Myocyte (in vitro differentiated cells): ENCODE results near the gene GHRH. TPM values are rescaled to one million over a fixed set of nuclear protein-coding genes. Genes with fewer than 3 reads are reported as not detected.

ENCODE experiments used
- DNase-seq: peaks from one replicate; pipeline ENCODE4 v3.0.0-alpha.2; 2012; ENCODE audit warnings: low read depth
- total RNA-seq: library from RNA; depleted of rRNA; stranded (reverse); fragments of >200 nt; gene quantifications from 2 replicates; pipeline ENCODE4 v1.2.3, GENCODE V29; 2014

GHRH gene
- total RNA-seq, 1 donor from 2014 or later = not detected

DNA sequence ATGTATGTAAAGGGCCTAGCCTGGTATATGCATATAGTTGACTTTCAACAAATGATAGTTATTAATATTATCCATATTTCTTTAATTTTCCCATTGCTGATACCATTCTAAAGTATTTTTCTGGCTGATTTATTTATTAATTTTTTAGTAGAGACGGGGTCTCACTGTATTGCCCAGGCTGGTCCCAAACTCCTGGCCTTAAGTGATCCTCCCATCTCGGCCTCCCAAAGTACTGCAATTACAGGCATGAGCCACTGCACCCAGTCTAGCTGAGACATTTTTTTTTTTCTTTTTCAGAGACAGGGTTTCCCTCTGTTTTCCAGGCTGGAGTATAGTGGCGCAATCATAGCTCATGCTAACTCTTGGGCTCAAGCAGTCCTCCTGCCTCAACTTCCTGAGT, 52.4 kb downstream of the GHRH start:
- no peak for DNase-seq

DNA sequence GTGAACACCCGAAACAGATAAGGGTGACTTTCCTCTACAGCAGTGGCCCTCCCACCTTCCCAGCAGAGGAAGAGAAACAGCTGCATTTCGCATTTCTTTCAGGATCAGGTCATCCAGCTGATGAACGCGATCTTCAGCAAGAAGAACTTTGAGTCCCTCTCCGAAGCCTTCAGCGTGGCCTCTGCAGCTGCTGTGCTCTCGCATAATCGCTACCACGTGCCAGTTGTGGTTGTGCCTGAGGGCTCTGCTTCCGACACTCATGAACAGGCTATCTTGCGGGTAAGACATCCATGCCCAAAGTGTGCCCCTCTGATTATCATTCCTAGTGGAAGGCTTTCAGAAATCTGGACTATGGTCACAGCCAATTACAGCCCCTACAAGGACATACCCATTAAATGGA, 54.4 kb downstream of the GHRH start:
- DNase-seq = peak; percentile 82

DNA sequence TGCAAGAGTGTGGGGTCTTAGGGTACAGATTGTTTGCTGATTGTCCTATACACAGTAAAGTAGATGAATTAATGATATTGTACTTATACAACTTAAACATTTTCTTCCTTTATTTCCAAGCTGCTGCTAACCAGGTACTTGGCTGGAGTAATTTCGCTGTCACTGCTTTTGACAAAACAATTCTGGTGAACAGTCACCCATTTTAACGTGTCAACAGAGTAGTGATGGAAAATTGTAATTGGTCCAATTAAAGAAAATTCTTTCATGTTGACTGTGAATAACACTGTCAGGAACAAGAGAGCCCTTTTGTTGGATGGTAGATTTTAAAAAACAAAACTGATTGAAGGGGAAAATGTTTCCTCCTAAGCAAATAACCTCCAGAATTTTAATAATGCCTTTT, 55.8 kb downstream of the GHRH start:
- DNase-seq = no peak

DNA sequence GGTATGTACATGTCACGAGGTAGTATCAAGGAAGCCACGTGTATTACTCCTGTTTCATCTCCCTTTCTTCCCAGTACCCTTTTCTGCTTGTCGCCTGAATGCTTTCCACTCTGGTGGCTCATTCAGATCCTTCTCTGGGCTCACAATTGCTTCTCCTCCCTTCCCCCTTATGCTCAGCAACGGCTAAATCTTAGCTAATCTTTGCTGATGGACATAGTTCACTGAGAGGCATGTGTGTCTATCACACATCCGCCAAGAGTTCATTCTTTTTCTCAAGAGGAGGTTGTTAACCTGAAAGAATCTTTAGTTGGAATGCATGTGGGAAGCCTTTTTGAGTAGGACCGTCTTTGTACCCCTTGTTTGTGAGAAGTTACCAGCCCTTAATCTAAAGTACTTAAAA, 56.5 kb downstream of the GHRH start:
- no peak for DNase-seq

DNA sequence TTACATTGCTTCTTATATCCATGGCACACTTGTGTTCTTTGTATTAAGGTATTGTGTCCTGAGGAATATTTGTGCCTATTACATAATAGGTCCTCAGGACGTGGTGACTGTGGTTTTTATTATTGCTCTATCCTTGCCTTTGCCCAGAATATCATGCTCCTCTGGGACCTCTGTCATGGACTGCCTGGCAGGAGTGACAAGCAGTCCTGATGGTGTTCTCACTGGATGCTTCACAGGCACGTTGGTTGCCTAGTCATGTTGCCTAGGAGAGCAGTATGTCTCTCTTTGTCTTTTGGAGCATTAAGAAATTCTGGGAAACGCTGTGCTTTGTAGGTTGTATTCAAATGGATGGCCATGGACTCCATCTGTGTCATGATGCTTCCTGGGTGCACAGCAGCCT, 57.6 kb downstream of the GHRH start:
- DNase-seq = no peak

DNA sequence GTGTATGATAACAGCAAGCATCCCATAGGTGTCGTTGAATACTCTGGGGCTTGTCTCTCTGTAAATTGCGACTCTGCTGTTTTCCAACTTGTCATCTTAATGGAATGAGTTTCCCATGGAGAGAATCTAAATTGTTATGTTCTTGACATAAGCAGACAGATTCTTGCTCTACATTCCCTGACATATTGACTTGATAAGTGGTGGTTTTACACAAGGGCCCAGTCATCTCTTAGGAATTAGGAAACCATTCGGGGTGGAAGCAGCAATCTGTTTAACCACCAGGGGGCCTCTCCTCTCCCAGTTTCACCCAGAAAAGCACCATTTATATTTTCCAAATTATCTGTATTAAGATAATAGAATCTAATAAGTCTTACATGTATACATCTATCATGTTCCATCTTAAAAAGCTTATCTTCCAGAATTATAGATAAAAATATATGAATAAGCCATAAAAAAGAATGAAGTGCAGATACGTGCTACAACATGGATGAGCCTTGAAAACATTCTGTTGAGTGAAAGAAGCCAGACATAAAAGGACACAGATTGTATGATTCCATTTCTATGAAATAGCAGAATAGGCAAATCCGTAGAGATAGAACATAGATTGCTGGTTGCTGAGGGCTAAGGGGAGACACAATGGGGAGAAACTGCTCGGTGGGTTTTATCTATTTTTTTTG, 59.2 kb downstream of the GHRH start:
- peak; percentile 81 for DNase-seq

DNA sequence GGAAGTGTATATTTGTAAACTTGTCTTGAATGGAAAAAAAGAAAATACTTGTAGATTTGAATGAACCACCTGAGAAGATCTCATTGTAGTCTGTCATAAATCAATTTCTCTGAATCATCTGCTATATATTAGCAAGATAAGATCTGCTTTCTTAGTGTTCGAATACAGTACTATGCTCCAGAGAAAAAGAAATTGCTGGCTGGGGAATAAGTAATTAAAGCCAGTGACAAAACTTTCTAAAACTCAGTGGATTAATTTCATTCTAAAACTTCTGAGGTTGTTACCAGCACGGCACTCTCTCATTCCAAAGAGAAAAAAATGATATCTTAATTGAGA, 59.8 kb downstream of the GHRH start:
- no peak for DNase-seq

Other genes starting within 250 kb of the GHRH start
- 2.3 and 2.7 TPM in 2 replicates for gene RBL1, start 165.8 kb downstream of the GHRH start, total RNA-seq
- 217 and 252 TPM in 2 replicates for gene RPN2, start 82.5 kb downstream of the GHRH start, total RNA-seq
- gene MROH8, start 82.3 kb downstream of the GHRH start, total RNA-seq = 6.6 and 7.0 TPM in 2 replicates
- gene MANBAL, start 27.8 kb upstream of the GHRH start, total RNA-seq = 11.4 and 12.3 TPM in 2 replicates
- gene SRC, start 84.3 kb upstream of the GHRH start, total RNA-seq = 3.2 and 8.0 TPM in 2 replicates